H1 (cell line): ENCODE measurements around the gene CDKN2B-AS1. TPM values are rescaled to one million over a fixed set of nuclear protein-coding genes. Genes with fewer than 3 reads are reported as not detected.

Source experiments
- CTCF ChIA-PET: fragments of 300-600 bp; sonication (Branson Sonifier 250); formaldehyde crosslinking; loops from one replicate; lab custom pipeline; 2021; ENCODE audit not compliant: partially characterized antibody; lab: Charles Lee
- POLR2A ChIA-PET: fragments of 300-600 bp; sonication (Branson Sonifier 250); formaldehyde crosslinking; loops from one replicate; lab custom pipeline; 2021; ENCODE audit warnings: inconsistent platforms; ENCODE audit not compliant: partially characterized antibody; lab: Charles Lee
- DNase-seq, 2 experiments: peaks; one replicate each; pipeline versions ENCODE4 v3.0.0 to v3.0.0-alpha.2; 2010 to 2022; ENCODE audit warnings: low spot score in 2 of 2, low read depth in 1 of 2, mixed read lengths in 1 of 2
- FAIRE-seq: peaks from 2 replicates; lab custom pipeline; 2011; peaks lifted over from hg19 to GRCh38; lab: Jason Lieb, UNC
- H2AFZ ChIP-seq: 2 replicates; pipeline ENCODE4 v1.8.1; 2012; ENCODE audit warnings: low read length, inconsistent platforms
- H2AK5ac ChIP-seq: 2 replicates; pipeline ENCODE4 v1.6.1; 2013; ENCODE audit warnings: low read depth, low read length
- H2BK120ac ChIP-seq: replicated peaks from 2 replicates; pipeline ENCODE3; 2013; ENCODE audit warnings: low read depth, low read length, inconsistent platforms
- H2BK12ac ChIP-seq: 2 replicates; pipeline ENCODE4 v1.6.1; 2013; ENCODE audit warnings: low read depth, low read length
- H2BK15ac ChIP-seq: 2 replicates; pipeline ENCODE4 v1.6.1; 2013; ENCODE audit warnings: low read length
- H2BK20ac ChIP-seq: 2 replicates; pipeline ENCODE4 v1.6.1; 2013; ENCODE audit warnings: low read length
- H2BK5ac ChIP-seq: 2 replicates; pipeline ENCODE4 v1.6.1; 2013; ENCODE audit warnings: low read depth, low read length
- H3K14ac ChIP-seq: 2 replicates; pipeline ENCODE4 v1.6.1; 2013; ENCODE audit warnings: inconsistent platforms; ENCODE audit not compliant: insufficient read length
- H3K18ac ChIP-seq: 2 replicates; pipeline ENCODE4 v1.6.1; 2013; ENCODE audit warnings: low read length; ENCODE audit errors: extremely low read depth
- H3K23ac ChIP-seq: 2 replicates; pipeline ENCODE4 v1.6.1; 2013; ENCODE audit warnings: inconsistent platforms; ENCODE audit not compliant: insufficient read length
- H3K23me2 ChIP-seq: 2 replicates; pipeline ENCODE4 v1.6.1; 2013; ENCODE audit warnings: low read depth, low read length
- H3K27ac ChIP-seq: 2 replicates; pipeline ENCODE4 v1.6.1; 2011; ENCODE audit warnings: low read depth, low read length, inconsistent platforms
- H3K27me3 ChIP-seq, 4 experiments: replicated peaks in 1 of 4; 1 replicate in 1 of 4; 2 replicates in 3 of 4; pipeline versions ENCODE4 v1.6.1 to v1.8.1; 2011 to 2013; ENCODE audit warnings: low read length in 3 of 4, mild to moderate bottlenecking in 3 of 4, inconsistent platforms in 2 of 4, mixed read lengths in 2 of 4, moderate library complexity in 1 of 4; ENCODE audit not compliant: control insufficient read depth in 3 of 4, insufficient read depth in 3 of 4; ENCODE audit errors: extremely low read depth in 1 of 4
- H3K36me3 ChIP-seq, 4 experiments: 2 replicates each; pipeline versions ENCODE4 v1.6.1 to v1.8.1; 2011 to 2013; ENCODE audit warnings: mild to moderate bottlenecking in 4 of 4, low read length in 3 of 4, moderate library complexity in 2 of 4, control low read depth in 1 of 4, inconsistent platforms in 1 of 4; ENCODE audit not compliant: insufficient read depth in 4 of 4, control insufficient read depth in 2 of 4
- H3K4ac ChIP-seq: replicated peaks from 2 replicates; pipeline ENCODE3; 2013; ENCODE audit warnings: low read length, low read depth, mixed read lengths, inconsistent platforms; ENCODE audit not compliant: insufficient read length
- H3K4me1 ChIP-seq, 4 experiments: replicated peaks in 1 of 4; 1 replicate in 1 of 4; 2 replicates in 3 of 4; pipeline versions ENCODE4 v1.6.1 to v1.8.1; 2011 to 2013; ENCODE audit warnings: low read length in 3 of 4, inconsistent platforms in 2 of 4, mixed read lengths in 1 of 4; ENCODE audit not compliant: insufficient read depth in 4 of 4, control insufficient read depth in 3 of 4
- H3K4me2 ChIP-seq, 2 experiments: 2 replicates each; pipeline versions ENCODE4 v1.6.1 to v1.8.1; 2011 to 2013; ENCODE audit warnings: low read depth in 2 of 2, low read length in 2 of 2, control low read depth in 1 of 2, inconsistent platforms in 1 of 2, mild to moderate bottlenecking in 1 of 2; ENCODE audit not compliant: insufficient read depth in 1 of 2
- H3K4me3 ChIP-seq, 4 experiments: fragments of 200-600, 300-600 bp in 1 of 4; sonication (generic), shearing (Covaris generic), sonication (Bioruptor Twin) in 1 of 4; 2 replicates each; pipeline versions ENCODE4 v1.5.1 to v1.8.1; 2011 to 2016; ENCODE audit warnings: low read length in 4 of 4, low read depth in 3 of 4, control low read depth in 2 of 4, inconsistent platforms in 2 of 4, mild to moderate bottlenecking in 2 of 4, mixed read lengths in 1 of 4, moderate library complexity in 1 of 4; ENCODE audit not compliant: insufficient read depth in 2 of 4; ENCODE audit errors: extremely low read depth in 1 of 4
- H3K56ac ChIP-seq: replicated peaks from 2 replicates; pipeline ENCODE3; 2013; ENCODE audit warnings: low read depth, mild to moderate bottlenecking, mixed read lengths, low read length, inconsistent platforms; ENCODE audit not compliant: insufficient read length
- H3K79me1 ChIP-seq: 2 replicates; pipeline ENCODE4 v1.6.1; 2013; ENCODE audit warnings: low read depth, low read length, control low read depth
- H3K79me2 ChIP-seq, 2 experiments: 2 replicates each; pipeline versions ENCODE4 v1.6.1 to v1.8.1; 2012 to 2013; ENCODE audit warnings: low read length in 2 of 2, mild to moderate bottlenecking in 2 of 2, inconsistent platforms in 1 of 2; ENCODE audit not compliant: insufficient read depth in 2 of 2, control insufficient read depth in 1 of 2
- H3K9ac ChIP-seq, 4 experiments: replicated peaks in 1 of 4; 1 replicate in 1 of 4; 2 replicates in 3 of 4; pipeline versions ENCODE4 v1.6.1 to v1.8.1; 2011 to 2013; ENCODE audit warnings: low read depth in 3 of 4, low read length in 3 of 4, control low read depth in 2 of 4, mild to moderate bottlenecking in 2 of 4, moderate library complexity in 2 of 4, inconsistent platforms in 1 of 4; ENCODE audit errors: extremely low read depth in 1 of 4
- H3K9me3 ChIP-seq, 2 experiments: 2 replicates each; pipeline versions ENCODE4 v1.6.1 to v1.8.1; 2012 to 2013; ENCODE audit warnings: mild to moderate bottlenecking in 2 of 2, moderate library complexity in 2 of 2, control low read depth in 1 of 2, inconsistent platforms in 1 of 2, low read depth in 1 of 2, low read length in 1 of 2, mixed read lengths in 1 of 2; ENCODE audit not compliant: insufficient read depth in 2 of 2
- H4K20me1 ChIP-seq, 2 experiments: replicated peaks in 1 of 2; 2 replicates each; pipeline versions ENCODE3 to v1.8.1; 2011 to 2013; ENCODE audit warnings: inconsistent platforms in 2 of 2, low read length in 2 of 2, mild to moderate bottlenecking in 1 of 2; ENCODE audit not compliant: insufficient read depth in 2 of 2, control insufficient read depth in 1 of 2
- H4K5ac ChIP-seq: 2 replicates; pipeline ENCODE4 v1.6.1; 2013; ENCODE audit warnings: low read length, low read depth, mixed read lengths, inconsistent platforms; ENCODE audit not compliant: insufficient read length
- H4K8ac ChIP-seq: 2 replicates; pipeline ENCODE4 v1.8.0; 2013; ENCODE audit warnings: mild to moderate bottlenecking, moderate library complexity, low read length, inconsistent platforms; ENCODE audit not compliant: insufficient read depth; ENCODE audit errors: extremely low read depth
- H4K91ac ChIP-seq: replicated peaks from 2 replicates; pipeline ENCODE3; 2013; ENCODE audit warnings: low read length, mixed read lengths, inconsistent platforms; ENCODE audit not compliant: insufficient read length
- SP2 ChIP-seq: IDR thresholded peaks from 2 replicates; pipeline ENCODE4 v1.6.1; 2012; ENCODE audit warnings: mild to moderate bottlenecking, low read length, inconsistent platforms
- SUZ12 ChIP-seq: fragments of 200-600 bp; sonication (generic); IDR thresholded peaks from 2 replicates; pipeline ENCODE4 v1.6.1; 2012; ENCODE audit warnings: mild to moderate bottlenecking, inconsistent platforms, low read length, moderate library complexity, mixed read lengths
- WGBS, 2 experiments: shearing (Covaris generic) in 1 of 2; methylation state at CpG; one replicate each; pipeline versions ENCODE4 v1.1.6 to v1.1.7; 2013 to 2015; ENCODE audit warnings: low lambda C conversion rate in 2 of 2, mixed read lengths in 2 of 2, inconsistent platforms in 1 of 2, low coverage in 1 of 2, missing lambda C conversion rate in 1 of 2; ENCODE audit not compliant: insufficient replicate concordance in 2 of 2, insufficient coverage in 1 of 2, insufficient read length in 1 of 2; ENCODE audit errors: extremely low coverage in 1 of 2, missing lambda C conversion rate in 1 of 2; 5-methylcytosine and 5-hydroxymethylcytosine counted together
- polyA plus RNA-seq, 7 experiments: library from polyadenylated mRNA; depleted of rRNA in 3 of 7; stranded (reverse) in 5 of 7; unstranded in 2 of 7; fragments of >200 nt in 5 of 7; fragments of 200-250 nt in 2 of 7; gene quantifications; 1 replicate in 5 of 7; 2 replicates in 1 of 7; 4 replicates in 1 of 7; pipeline versions ENCODE4 v1.2.1 to v1.2.3, GENCODE V29; 2011 to 2013; ENCODE audit warnings: missing spikeins in 2 of 7, mixed read lengths in 2 of 7
- total RNA-seq: library from RNA; stranded (reverse); fragmentation: NEBNext Ultra II Directional; extraction: Animal tissue kit (Norgen Biotek cat#: 25700); gene quantifications from 2 replicates; pipeline ENCODE4 v1.2.1, GENCODE V29; 2021

The CDKN2B-AS1 gene
- total and polyA plus RNA-seq, 2 of the 8 experiments (the other 6 are each of a cell fraction or from before 2014, with no cell fraction given) = not detected

GRCh38 chr9:22008384-22008716 lies 13.8 kb downstream of the CDKN2B-AS1 start:
- no peak overlapping the region for H2BK12ac ChIP-seq
- 4% methylated on average over 8 of the region's 8 CpGs; no CpG with 5 or more reads in 1 of the 2 experiments for WGBS, 2 experiments
- H3K36me3 ChIP-seq = no peaks in the 10 kb centered on the region; a peak in 1 of 8 replicates
- H3K4ac ChIP-seq = no peak overlapping the region
- POLR2A ChIA-PET = interaction anchor here (0.6 to 2.2 kb wide), 4 partner anchors 13 to 206 kb away, joined by 4 to 10 read pairs (median 6); partner anchors contain the start of genes CDKN2A, CDKN2B-AS1 and MTAP
- H2BK20ac ChIP-seq = no peak overlapping the region
- FAIRE-seq (no peak), DNase-seq (no peak)
- TF ChIP-seq SUZ12 (peak; percentile 69; the same call in 1 of the 2 replicates), SP2 (no peak)
- no peak overlapping the region for H3K56ac ChIP-seq
- H3K9me3 ChIP-seq = no peaks in the 10 kb centered on the region
- no peak overlapping the region for H2AFZ ChIP-seq
- peaks cover 0 to 13% of the 10 kb centered on the region in 2 experiments for H4K20me1 ChIP-seq
- H3K4me2 ChIP-seq = peak overlapping the region; percentile 77 to 97; a peak in 3 of 4 replicates
- peak overlapping the region in 2 of 4 experiments; percentile 76 to 78; a peak in 4 of 8 replicates for H3K4me3 ChIP-seq
- H4K91ac ChIP-seq = no peak overlapping the region
- H3K23ac ChIP-seq = no peak overlapping the region
- no peak overlapping the region for H2AK5ac ChIP-seq
- H2BK5ac ChIP-seq = no peak overlapping the region
- H3K27me3 ChIP-seq = peaks cover 29 to 69% (median 49%) of the 10 kb centered on the region in 4 experiments
- no peak overlapping the region for H3K9ac ChIP-seq
- no peak overlapping the region for H4K8ac ChIP-seq
- peaks cover 18% of the 10 kb centered on the region; the same call in 1 of the 2 replicates for H3K23me2 ChIP-seq
- no peaks in the 10 kb centered on the region for H3K79me1 ChIP-seq
- H2BK120ac ChIP-seq = no peak overlapping the region
- H3K79me2 ChIP-seq = no peaks in the 10 kb centered on the region
- H3K27ac ChIP-seq = no peak overlapping the region
- CTCF ChIA-PET = interaction anchor here (0.8 to 4.1 kb wide), 40 partner anchors 9 to 449 kb away, joined by 3 to 57 read pairs (median 5); partner anchors contain the start of genes CDKN2A and CDKN2B-AS1
- H2BK15ac ChIP-seq = no peak overlapping the region
- no peak overlapping the region for H3K14ac ChIP-seq
- peaks cover 3 to 11% (median 5%) of the 10 kb centered on the region in 4 experiments; a peak in 6 of 7 replicates for H3K4me1 ChIP-seq
- no peak overlapping the region for H3K18ac ChIP-seq
- H4K5ac ChIP-seq = no peak overlapping the region
